ENCODE results near the gene CRYM. TPM values are rescaled to one million over a fixed set of nuclear protein-coding genes. Genes with fewer than 3 reads are reported as not detected.
"Not testable (repeated sequence)": the region's sequence is repeated elsewhere in the genome, so short reads cannot be mapped to it uniquely, and the experiment has no call there.

Gene CRYM
- 10 to 100 TPM in 1 of 4 donors, not detected in 3; 13.8 TPM for total RNA-seq

- DNase-seq: peak; percentile 32 to 41
- intact Hi-C loops (cut with DNase I; ENCODE audit: low total_unique reads): no loop called here
- no peaks in the 10 kb centered on the region for H3K27me3 ChIP-seq
- no peak within 1 kb of the TSS for H3K27ac ChIP-seq
- no peaks in the 10 kb centered on the region for H3K9me3 ChIP-seq
- H3K4me1 ChIP-seq: no peaks in the 10 kb centered on the region
- no peaks in the 10 kb centered on the region for H3K36me3 ChIP-seq
- peak; percentile 57 to 84 (median 65) for TF ChIP-seq CTCF (IDR thresholded peaks at IDR 0.05)
- TF ChIP-seq POLR2A (IDR thresholded peaks at IDR 0.05): no peak
- peak within 1 kb of the TSS; percentile 17 to 26 for H3K4me3 ChIP-seq
These were observed at the start of gene CRYM for GRCh38 chr16:21277927-21278706. TSS of gene CRYM (minus strand) at chr16:21278290. CDS start at chr16:21278251, 39 bp downstream.

GRCh38 chr16:21327046-21327445 lies 49.0 kb upstream of the CRYM start:
- no peaks in the 10 kb centered on the region for H3K9me3 ChIP-seq
- H3K4me1 ChIP-seq: no peaks in the 10 kb centered on the region
- H3K36me3 ChIP-seq: no peaks in the 10 kb centered on the region
- no peak overlapping the region for H3K4me3 ChIP-seq
- no peak overlapping the region for H3K27ac ChIP-seq
- DNase-seq: no peak
- H3K27me3 ChIP-seq: no peaks in the 10 kb centered on the region
- intact Hi-C loops (cut with DNase I; ENCODE audit: low total_unique reads): no loop called here
- TF ChIP-seq POLR2A (IDR thresholded peaks at IDR 0.05): no peak

- TF ChIP-seq CTCF (IDR thresholded peaks at IDR 0.05) (no peak), POLR2A (IDR thresholded peaks at IDR 0.05) (no peak)
- no peak for DNase-seq
- H3K4me1 ChIP-seq: no peaks in the 10 kb centered on the region
- H3K27me3 ChIP-seq: no peaks in the 10 kb centered on the region
- no peak overlapping the region for H3K27ac ChIP-seq
- no peak overlapping the region for H3K4me3 ChIP-seq
- intact Hi-C loops (cut with DNase I; ENCODE audit: low total_unique reads): no loop called here
- no peaks in the 10 kb centered on the region for H3K9me3 ChIP-seq
- H3K36me3 ChIP-seq: no peaks in the 10 kb centered on the region
These were observed 48.4 kb upstream of the CRYM start for GRCh38 chr16:21326459-21326858.

GRCh38 chr16:21324267-21324666 lies 46.2 kb upstream of the CRYM start:
- TF ChIP-seq POLR2A (IDR thresholded peaks at IDR 0.05) (no peak), CTCF (IDR thresholded peaks at IDR 0.05) (no peak)
- Histone ChIP-seq H3K4me1 (no peaks in the 10 kb centered on the region), H3K9me3 (no peaks in the 10 kb centered on the region), H3K27ac (no peak overlapping the region), H3K36me3 (no peaks in the 10 kb centered on the region), H3K4me3 (no peak overlapping the region), H3K27me3 (no peaks in the 10 kb centered on the region)
- intact Hi-C loops (cut with DNase I; ENCODE audit: low total_unique reads): no loop called here
- DNase-seq: no peak

- DNase-seq; H3K4me1 ChIP-seq; H3K4me3 ChIP-seq; H3K36me3 ChIP-seq; H3K27me3 ChIP-seq; intact Hi-C loops (cut with DNase I; ENCODE audit: low total_unique reads); H3K27ac ChIP-seq; H3K9me3 ChIP-seq: not testable (repeated sequence)
These were observed 44.2 kb upstream of the CRYM start for GRCh38 chr16:21322251-21322650.

- no peak for TF ChIP-seq POLR2A (IDR thresholded peaks at IDR 0.05)
- no peak for TF ChIP-seq CTCF (IDR thresholded peaks at IDR 0.05)
- H3K4me3 ChIP-seq: no peak overlapping the region
- H3K27me3 ChIP-seq: no peaks in the 10 kb centered on the region
- no peaks in the 10 kb centered on the region for H3K36me3 ChIP-seq
- DNase-seq: no peak
- intact Hi-C loops (cut with DNase I; ENCODE audit: low total_unique reads): no loop called here
- no peak overlapping the region for H3K27ac ChIP-seq
- no peaks in the 10 kb centered on the region for H3K4me1 ChIP-seq
- no peaks in the 10 kb centered on the region for H3K9me3 ChIP-seq
These were observed 43.6 kb upstream of the CRYM start for GRCh38 chr16:21321736-21322135.
